ENCODE results near the gene SLC50A1. TPM values are rescaled to one million over a fixed set of nuclear protein-coding genes. Genes with fewer than 3 reads are reported as not detected.

The SLC50A1 gene
- total RNA-seq, 1 donor from 2014 or later: 20.8 TPM

Other genes starting within 250 kb of the SLC50A1 start
- 30.4 TPM for gene PMVK, start 199.1 kb upstream of the SLC50A1 start, total RNA-seq
- 71.1 TPM for gene PBXIP1, start 179.8 kb upstream of the SLC50A1 start, total RNA-seq
- 25.0 TPM for gene PYGO2, start 174.1 kb upstream of the SLC50A1 start, total RNA-seq
- 92.5 TPM for gene SHC1, start 165.1 kb upstream of the SLC50A1 start, total RNA-seq
- 31.7 TPM for gene CKS1B, start 161.2 kb upstream of the SLC50A1 start, total RNA-seq
- gene FLAD1, start 152.5 kb upstream of the SLC50A1 start, total RNA-seq: 24.3 TPM
- not detected for gene LENEP, start 142.3 kb upstream of the SLC50A1 start, total RNA-seq
- 45.3 TPM for gene ZBTB7B, start 133.1 kb upstream of the SLC50A1 start, total RNA-seq
- gene DCST2, start 102.1 kb upstream of the SLC50A1 start, total RNA-seq: 5.5 TPM
- 0.31 TPM for gene DCST1, start 102.0 kb upstream of the SLC50A1 start, total RNA-seq
- gene ADAM15, start 84.5 kb upstream of the SLC50A1 start, total RNA-seq: 147 TPM
- 3.1 TPM for gene EFNA4, start 72.1 kb upstream of the SLC50A1 start, total RNA-seq
- 2.4 TPM for gene EFNA3, start 57.0 kb upstream of the SLC50A1 start, total RNA-seq
- 49.0 TPM for gene EFNA1, start 8.0 kb upstream of the SLC50A1 start, total RNA-seq
- 75.3 TPM for gene DPM3, start 4.7 kb downstream of the SLC50A1 start, total RNA-seq
- 162 TPM for gene KRTCAP2, start 37.5 kb downstream of the SLC50A1 start, total RNA-seq
- gene TRIM46, start 38.0 kb downstream of the SLC50A1 start, total RNA-seq: 4.8 TPM
- 58.8 TPM for gene THBS3, start 72.0 kb downstream of the SLC50A1 start, total RNA-seq
- 20.0 TPM for gene MTX1, start 72.8 kb downstream of the SLC50A1 start, total RNA-seq
- gene ENTREP3, start 119.6 kb downstream of the SLC50A1 start, total RNA-seq: 28.4 TPM
- 44.0 TPM for gene SCAMP3, start 126.5 kb downstream of the SLC50A1 start, total RNA-seq
- gene CLK2, start 137.7 kb downstream of the SLC50A1 start, total RNA-seq: 57.8 TPM
- gene HCN3, start 141.6 kb downstream of the SLC50A1 start, total RNA-seq: 8.0 TPM
- gene PKLR, start 165.6 kb downstream of the SLC50A1 start, total RNA-seq: not detected
- 160 TPM for gene FDPS, start 173.0 kb downstream of the SLC50A1 start, total RNA-seq
- gene RUSC1, start 185.0 kb downstream of the SLC50A1 start, total RNA-seq: 43.3 TPM

All from sciatic nerve (tissue), 1 donor.